Peyer's patch (tissue), 4 donors: ENCODE results near the gene MIGA1. TPM values are rescaled to one million over a fixed set of nuclear protein-coding genes. Genes with fewer than 3 reads are reported as not detected.
"Not testable (repeated sequence)": the region's sequence is repeated elsewhere in the genome, so short reads cannot be mapped to it uniquely, and the experiment has no call there.

Experiments
- DNase-seq, 3 donors: peaks; one replicate each; pipeline ENCODE4 v3.0.0-alpha.2; 2017 to 2019
- H3K27ac ChIP-seq, 4 donors: fragments of 200-600 bp; sonication (generic); one replicate each; pipeline ENCODE4 v1.5.1; 2016 to 2019
- H3K27me3 ChIP-seq, 2 donors: fragments of 200-600 bp; sonication (generic); one replicate each; pipeline ENCODE4 v1.5.1; 2019
- H3K36me3 ChIP-seq, 3 donors: fragments of 200-600 bp; sonication (generic); one replicate each; pipeline ENCODE4 v1.5.1; 2016 to 2019
- H3K4me1 ChIP-seq, 4 donors: fragments of 200-600 bp; sonication (generic); one replicate each; pipeline ENCODE4 v1.5.1; 2016 to 2019
- H3K4me3 ChIP-seq, 4 donors: fragments of 200-600 bp; sonication (generic); 1 replicate in 3 of 4; 2 replicates in 1 of 4; pipeline ENCODE4 v1.5.1; 2016 to 2019; ENCODE audit warnings: mild to moderate bottlenecking in 1 of 4
- H3K9me3 ChIP-seq, 4 donors: fragments of 200-600 bp; sonication (generic); one replicate each; pipeline ENCODE4 v1.5.1; 2016 to 2019; ENCODE audit warnings: mild to moderate bottlenecking in 1 of 4
- POLR2A ChIP-seq, 2 donors: fragments of 450-650 bp; IDR thresholded peaks; one replicate each; pipeline ENCODE4 v1.5.1; 2017; ENCODE audit warnings: antibody characterized with exemption in 2 of 2, mild to moderate bottlenecking in 2 of 2, moderate library complexity in 2 of 2
- total RNA-seq, 4 donors: library from RNA; depleted of rRNA; stranded (reverse); fragments of >200 nt; gene quantifications; one replicate each; pipeline ENCODE4 v1.1.0, GENCODE V29; 2016
- TF ChIP-seq, protein P1 (sequence below), 6 experiments: fragments of 450-650 bp in 4 of 6; fragments of 200-600 bp in 2 of 6; sonication (generic) in 1 of 6; IDR thresholded peaks; one replicate each; pipeline ENCODE4 v1.5.1; 2017 to 2019; ENCODE audit warnings: antibody characterized with exemption in 6 of 6, mild to moderate bottlenecking in 3 of 6, moderate library complexity in 1 of 6

MIGA1 gene
- total RNA-seq, 4 donors from 2014 or later = 7.4 to 21.9 (median 17.4) TPM

DNA sequence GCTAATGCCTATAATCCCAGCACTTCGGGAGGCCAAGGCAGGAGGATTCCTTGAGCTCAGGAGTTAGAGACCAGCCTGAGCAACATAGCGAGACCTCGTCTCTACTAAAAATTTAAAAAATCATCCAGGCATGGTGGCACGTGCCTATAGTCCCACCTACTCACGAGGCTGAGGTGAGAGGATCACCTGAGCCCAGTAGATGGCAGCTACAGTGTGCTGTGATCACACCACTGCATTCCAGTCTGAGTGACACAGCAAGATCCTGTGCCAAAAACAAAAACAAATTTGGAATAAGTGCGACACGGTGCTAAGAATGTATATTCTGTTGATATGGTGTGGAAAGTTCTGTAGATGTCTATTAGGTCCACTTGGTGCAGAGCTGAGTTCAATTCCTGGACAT is 34.9 kb upstream of the MIGA1 start:
- Histone ChIP-seq H3K9me3 (no peaks in the 10 kb centered on the region), H3K27me3 (no peaks in the 10 kb centered on the region), H3K4me1 (no peaks in the 10 kb centered on the region), H3K4me3 (no peak overlapping the region), H3K36me3 (peaks cover 0 to 10% (median 0%) of the 10 kb centered on the region in 3 donors), H3K27ac (no peak overlapping the region)
- no peak for DNase-seq
- no peak for TF ChIP-seq POLR2A (IDR thresholded peaks at IDR 0.05)
- TF ChIP-seq, protein P1, sequence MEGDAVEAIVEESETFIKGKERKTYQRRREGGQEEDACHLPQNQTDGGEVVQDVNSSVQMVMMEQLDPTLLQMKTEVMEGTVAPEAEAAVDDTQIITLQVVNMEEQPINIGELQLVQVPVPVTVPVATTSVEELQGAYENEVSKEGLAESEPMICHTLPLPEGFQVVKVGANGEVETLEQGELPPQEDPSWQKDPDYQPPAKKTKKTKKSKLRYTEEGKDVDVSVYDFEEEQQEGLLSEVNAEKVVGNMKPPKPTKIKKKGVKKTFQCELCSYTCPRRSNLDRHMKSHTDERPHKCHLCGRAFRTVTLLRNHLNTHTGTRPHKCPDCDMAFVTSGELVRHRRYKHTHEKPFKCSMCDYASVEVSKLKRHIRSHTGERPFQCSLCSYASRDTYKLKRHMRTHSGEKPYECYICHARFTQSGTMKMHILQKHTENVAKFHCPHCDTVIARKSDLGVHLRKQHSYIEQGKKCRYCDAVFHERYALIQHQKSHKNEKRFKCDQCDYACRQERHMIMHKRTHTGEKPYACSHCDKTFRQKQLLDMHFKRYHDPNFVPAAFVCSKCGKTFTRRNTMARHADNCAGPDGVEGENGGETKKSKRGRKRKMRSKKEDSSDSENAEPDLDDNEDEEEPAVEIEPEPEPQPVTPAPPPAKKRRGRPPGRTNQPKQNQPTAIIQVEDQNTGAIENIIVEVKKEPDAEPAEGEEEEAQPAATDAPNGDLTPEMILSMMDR (IDR thresholded peaks at IDR 0.05) = no peak

DNA sequence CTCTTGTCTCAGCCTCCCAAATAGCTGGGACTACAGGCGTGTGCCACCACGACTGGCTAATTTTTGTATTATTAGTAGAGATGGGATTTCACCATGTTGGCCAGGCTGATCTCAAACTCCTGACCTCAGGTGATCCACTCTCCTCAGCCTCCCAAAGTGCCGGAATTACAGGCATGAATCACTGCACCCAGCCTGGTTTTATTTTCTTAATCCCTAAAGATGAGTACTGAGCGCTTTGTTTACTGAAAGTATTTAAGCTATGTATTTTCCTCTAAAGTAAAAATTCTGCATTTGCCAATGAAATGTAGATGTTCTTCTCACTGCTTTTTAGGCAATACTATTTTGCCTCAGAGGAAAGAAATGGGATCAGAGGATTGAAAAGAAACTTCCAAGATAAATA is 30.0 kb upstream of the MIGA1 start:
- not testable (repeated sequence) for DNase-seq, H3K27ac ChIP-seq, H3K9me3 ChIP-seq, H3K27me3 ChIP-seq, H3K36me3 ChIP-seq, H3K4me1 ChIP-seq, H3K4me3 ChIP-seq

DNA sequence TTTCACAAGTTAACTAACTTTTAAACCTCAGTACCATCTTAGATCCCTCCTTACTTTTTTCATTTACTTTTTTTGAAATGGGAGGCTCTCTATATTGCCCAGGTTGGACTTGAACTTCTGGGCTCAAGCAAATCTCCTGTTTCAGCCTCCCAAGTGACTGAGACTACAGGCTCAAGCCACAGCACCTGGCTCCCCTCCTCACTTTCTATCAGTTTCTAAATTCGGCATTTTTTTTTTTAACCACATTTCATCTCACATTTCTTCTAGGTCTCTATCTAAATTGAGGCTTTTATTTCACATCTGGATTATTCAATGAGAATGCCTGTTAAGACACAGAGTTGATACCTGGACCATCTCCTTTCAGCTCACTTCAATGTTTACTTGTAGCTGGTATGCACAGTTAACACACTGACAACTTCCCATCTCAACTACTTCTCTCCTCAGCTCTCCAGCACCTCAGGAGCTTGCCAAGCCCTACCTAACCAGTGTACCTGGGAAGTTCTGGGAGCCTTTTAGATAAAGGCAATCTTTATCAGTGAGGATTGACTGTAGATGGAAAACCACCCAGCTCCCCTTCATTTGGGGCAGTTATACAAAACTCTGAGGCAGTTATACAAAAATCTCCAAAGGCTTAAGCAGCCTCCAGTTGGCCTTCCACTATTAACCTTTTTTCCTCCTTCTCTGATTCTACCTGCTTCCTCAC is 23.2 kb upstream of the MIGA1 start:
- Histone ChIP-seq H3K27ac (no peak overlapping the region), H3K27me3 (no peaks in the 10 kb centered on the region), H3K36me3 (no peaks in the 10 kb centered on the region), H3K4me1 (peaks cover 0 to 16% (median 2%) of the 10 kb centered on the region in 4 donors), H3K9me3 (no peaks in the 10 kb centered on the region), H3K4me3 (no peak overlapping the region)
- TF ChIP-seq, protein P1 (IDR thresholded peaks at IDR 0.05) = no peak
- TF ChIP-seq POLR2A (IDR thresholded peaks at IDR 0.05) = no peak
- DNase-seq = no peak

DNA sequence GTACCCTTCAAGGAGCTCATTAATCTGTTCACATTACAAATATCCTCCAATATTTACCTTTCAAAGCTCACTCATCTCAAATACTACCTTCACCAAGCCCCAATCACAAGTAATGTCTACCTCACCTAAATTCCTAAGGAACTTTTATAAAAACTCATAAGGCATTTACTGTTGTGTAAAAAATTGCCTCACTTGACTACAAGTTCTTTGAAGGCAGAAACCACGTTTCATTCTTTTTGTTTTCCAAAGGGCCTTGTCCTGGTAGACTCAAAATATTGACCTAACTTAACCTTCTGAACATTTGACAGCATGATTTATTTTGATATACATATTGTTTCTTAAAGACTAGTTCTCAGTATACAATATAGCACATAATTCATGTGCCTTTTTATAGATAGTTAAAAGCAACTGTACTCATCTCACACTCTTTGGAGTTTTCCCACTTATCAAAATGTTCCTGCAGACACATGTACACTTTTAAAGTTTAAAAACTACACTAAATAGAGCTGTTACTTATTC is 22.3 kb upstream of the MIGA1 start:
- Histone ChIP-seq H3K36me3 (no peaks in the 10 kb centered on the region), H3K27ac (no peak overlapping the region), H3K4me1 (peaks cover 0 to 16% (median 2%) of the 10 kb centered on the region in 4 donors), H3K27me3 (no peaks in the 10 kb centered on the region), H3K4me3 (no peak overlapping the region), H3K9me3 (no peaks in the 10 kb centered on the region)
- no peak for DNase-seq
- TF ChIP-seq, protein P1 (IDR thresholded peaks at IDR 0.05) = no peak
- no peak for TF ChIP-seq POLR2A (IDR thresholded peaks at IDR 0.05)

DNA sequence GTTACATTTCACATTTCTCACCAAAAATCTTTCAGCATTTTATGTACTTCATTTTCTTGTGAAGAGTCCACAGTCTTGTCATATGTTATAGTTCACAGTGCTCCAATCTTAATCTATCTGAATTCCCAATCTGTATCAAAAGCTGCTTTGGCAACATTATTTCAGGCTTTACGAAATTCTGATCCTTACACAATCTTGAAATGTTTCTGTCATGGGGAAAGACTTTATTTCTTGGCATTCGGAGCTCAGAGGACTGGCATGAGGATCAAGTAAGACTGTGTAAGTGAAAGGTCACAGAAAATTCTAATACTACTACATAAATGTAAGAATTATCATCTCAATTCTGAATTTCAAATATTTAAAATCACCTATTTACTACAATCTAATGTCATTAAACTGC is 21.8 kb upstream of the MIGA1 start:
- no peaks in the 10 kb centered on the region for H3K9me3 ChIP-seq
- H3K4me3 ChIP-seq = peak overlapping the region in 2 of 4 donors; percentile 66 to 96
- no peaks in the 10 kb centered on the region for H3K36me3 ChIP-seq
- TF ChIP-seq POLR2A (IDR thresholded peaks at IDR 0.05) = no peak
- TF ChIP-seq, protein P1 (IDR thresholded peaks at IDR 0.05) = no peak
- no peaks in the 10 kb centered on the region for H3K27me3 ChIP-seq
- peaks cover 0 to 16% (median 2%) of the 10 kb centered on the region in 4 donors for H3K4me1 ChIP-seq
- peak overlapping the region in 1 of 4 donors; percentile 26 for H3K27ac ChIP-seq
- no peak for DNase-seq
